IPS-11a (cell line): ENCODE measurements around the gene RAG2.

ENCODE experiments used
- H3K4me3 ChIP-seq: one replicate; pipeline ENCODE4 v1.5.1; 2013; ENCODE audit warnings: low read depth, low read length, control low read depth

Gene RAG2

DNA sequence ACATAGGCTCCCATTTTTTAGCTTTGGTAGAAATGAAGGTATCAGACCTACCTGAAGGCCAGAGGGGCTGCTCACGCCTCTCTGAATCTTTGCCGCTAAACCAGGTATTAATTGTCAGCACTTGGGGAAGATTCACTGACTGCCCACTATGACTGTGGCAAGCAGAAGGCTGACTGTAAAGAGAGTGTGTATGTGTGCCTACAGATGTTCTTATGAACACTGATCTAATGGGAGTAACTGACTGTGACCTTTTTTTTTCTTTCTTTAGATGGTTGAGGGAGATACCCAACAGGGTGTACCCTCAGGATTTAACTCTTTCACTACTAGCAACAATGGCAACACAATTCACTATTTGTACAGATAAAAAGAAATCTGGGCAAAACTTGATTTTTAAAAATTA lies at the start of gene RAG2:
Gene RAG2, minus strand, starts transcription at position 186 of the 400 bp plus-strand sequence. CDS start 4,068 bp downstream, outside the sequence.
- H3K4me3 ChIP-seq: no peak within 1 kb of the TSS

DNA sequence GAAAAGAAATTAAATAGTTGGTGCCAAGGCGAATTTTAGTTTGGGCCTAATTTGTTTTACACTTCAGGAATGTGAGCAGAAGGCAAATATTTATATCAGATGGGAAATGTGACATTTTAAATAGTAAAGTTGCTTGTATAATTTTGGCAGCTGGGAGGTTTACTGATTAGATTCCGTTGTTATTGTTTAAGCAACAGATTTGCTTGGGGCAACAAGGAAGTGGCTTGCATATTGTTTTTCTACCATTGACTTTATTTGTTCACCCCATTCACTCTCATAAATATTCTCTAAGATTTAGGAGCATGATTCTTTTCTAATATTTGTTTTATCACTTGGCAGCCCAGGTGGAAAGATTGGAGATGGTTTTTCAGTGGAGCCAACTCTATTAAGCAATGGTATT lies 40.5 kb upstream of the RAG2 start:
- no peak overlapping the region for H3K4me3 ChIP-seq

DNA sequence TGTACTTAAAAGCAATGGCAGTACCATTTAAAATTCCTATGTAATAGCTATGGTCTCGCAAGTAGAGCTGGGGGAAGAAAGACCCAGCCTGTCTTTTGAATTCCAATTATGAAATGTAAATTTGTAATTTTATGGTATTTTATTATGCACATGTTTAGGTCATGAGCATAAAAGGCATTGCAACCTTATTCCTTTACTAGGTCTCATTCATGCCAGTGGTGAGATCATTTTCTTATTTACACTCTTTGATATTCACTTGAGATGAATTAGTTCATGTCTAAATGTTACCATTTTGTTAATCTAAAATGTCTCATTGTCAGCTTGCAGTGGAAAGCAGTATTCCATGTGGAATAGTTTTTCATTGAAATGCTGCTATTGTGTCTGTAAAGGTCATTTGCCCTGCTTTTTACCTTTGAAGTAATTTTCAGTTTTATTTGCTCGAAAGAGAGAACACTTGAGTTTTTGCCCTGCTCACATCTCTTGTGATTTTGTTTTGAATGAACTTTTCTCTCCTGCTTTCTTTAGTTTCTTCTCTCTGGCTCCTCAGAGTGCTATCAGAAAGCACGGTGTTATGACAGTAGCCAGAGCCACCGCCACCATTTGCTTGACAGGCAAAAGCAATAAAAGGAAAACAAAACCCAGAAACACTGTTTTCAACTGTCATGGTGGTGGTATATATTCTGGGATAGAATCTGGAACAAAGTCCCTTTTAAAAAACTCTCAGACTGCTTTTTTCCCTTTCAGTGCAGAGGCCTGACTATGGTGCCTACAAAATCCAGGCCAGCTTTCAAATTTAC lies 37.2 kb upstream of the RAG2 start:
- no peak overlapping the region for H3K4me3 ChIP-seq

DNA sequence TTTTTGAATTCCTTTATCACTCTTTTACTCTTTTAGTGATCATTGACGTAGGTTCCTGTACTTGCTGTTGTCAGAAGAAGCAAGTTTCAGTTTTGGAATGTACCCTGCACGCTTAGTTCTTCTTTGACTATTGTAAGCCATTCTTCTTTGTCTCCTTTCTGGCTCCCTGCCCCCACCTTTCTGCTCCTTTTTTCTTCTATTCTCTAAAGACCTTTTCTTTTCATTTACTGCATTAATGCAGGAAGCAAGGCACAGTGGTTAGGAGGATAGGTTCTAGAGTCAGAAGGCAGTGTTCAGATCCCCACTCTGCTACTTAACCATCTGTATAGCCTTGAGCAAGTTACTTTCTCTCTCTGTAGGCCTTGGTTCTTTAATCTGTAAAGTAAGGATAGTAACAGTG lies 33.7 kb upstream of the RAG2 start:
- no peak overlapping the region for H3K4me3 ChIP-seq

DNA sequence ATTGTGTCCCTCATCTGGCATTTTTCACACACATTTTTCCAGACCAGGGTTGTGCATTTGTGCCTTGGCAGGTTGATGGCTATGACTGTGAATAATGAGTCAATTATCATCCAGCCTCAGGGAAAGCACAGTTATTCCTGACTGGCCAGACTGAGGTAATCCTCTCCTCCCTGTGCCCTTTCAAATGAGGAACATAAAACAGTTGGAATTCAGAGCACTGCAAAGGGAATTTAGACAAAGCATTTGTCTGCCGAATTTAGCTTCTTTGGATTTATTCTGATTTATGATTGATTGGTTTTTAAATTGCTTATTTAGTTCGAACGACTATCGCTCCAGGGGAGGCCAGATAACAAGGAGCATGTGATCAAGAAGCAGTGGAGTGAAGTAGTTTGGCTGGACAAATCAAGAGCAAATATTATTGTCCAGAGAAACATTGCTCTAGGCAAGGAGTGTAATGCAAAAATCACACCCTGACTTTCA lies 30.8 kb upstream of the RAG2 start:
- H3K4me3 ChIP-seq: no peak overlapping the region

DNA sequence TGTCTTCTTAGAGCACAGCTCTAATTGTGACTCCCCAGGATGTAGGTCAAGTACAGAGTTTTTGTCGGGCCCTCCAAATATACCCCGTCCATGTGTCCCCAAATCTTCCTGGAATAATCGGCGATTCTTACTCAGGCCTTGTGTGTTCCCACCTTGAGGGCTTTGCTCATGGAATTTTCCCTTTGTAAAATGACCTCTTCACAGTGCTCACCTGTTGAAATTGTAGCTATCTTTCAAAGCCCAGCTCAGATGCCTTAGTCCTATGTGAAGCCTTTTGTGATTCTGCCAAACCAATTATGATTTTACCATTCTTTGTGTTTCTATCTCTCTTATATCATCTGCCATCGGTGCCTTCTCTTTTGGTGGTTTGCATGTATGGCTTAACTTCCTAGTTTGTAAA lies 30.1 kb upstream of the RAG2 start:
- no peak overlapping the region for H3K4me3 ChIP-seq

DNA sequence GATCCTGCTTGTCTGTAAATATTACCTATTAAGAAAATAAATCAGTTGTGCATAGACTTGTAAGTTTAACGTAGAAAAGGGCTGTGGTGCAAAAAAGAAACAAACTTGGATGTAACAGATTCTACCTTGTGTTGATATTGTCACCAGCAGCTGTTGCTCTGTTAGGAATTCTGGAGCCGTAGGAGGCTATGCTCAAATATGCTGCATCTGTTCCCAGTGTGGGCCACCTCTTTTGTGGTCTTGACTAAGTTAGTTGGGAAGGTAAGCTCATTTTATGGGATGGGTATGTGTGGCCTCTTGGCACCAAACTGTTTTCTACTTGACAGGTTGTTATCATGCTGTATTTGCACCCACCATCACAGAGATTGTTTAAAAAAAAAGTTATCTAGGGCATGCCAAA lies 29.4 kb upstream of the RAG2 start:
- H3K4me3 ChIP-seq: no peak overlapping the region

DNA sequence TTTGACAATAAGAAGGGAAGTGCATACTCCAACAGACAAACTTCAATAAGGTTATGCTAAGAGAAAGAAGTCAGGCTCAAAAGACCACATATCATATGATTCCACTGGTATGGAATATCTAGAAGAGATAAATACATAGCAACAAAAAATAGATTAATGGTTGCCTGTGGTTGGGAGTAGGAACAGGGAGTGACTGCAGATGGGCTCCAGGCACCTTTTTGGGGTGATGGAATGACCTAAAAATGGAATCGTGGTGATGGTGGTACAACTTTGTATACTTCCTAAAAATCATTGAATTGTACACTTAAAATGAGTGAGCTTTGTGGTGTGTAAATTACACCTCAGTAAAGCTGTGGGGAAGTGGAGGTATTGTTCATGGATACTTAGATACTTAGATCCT lies 29.0 kb upstream of the RAG2 start:
- H3K4me3 ChIP-seq: no peak overlapping the region

DNA sequence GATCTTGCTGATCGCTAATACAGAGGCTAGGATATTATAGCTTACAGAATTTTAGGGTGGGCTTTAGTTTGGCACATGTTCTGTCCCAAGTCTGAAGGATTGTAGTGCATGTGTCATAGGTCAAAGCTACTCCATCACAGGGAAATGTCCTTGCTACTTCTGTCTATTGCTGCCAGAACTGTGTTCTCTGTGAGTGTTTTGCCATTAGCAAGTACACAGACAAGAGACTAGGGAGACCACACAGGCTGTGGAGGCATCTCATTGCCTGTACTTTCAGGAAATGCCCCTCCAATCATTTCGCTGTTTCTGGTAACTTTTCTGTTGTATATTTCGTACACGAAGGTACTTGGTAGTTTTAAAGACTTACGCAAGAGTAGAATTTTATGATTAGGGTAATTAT lies 25.5 kb upstream of the RAG2 start:
- H3K4me3 ChIP-seq: no peak overlapping the region

DNA sequence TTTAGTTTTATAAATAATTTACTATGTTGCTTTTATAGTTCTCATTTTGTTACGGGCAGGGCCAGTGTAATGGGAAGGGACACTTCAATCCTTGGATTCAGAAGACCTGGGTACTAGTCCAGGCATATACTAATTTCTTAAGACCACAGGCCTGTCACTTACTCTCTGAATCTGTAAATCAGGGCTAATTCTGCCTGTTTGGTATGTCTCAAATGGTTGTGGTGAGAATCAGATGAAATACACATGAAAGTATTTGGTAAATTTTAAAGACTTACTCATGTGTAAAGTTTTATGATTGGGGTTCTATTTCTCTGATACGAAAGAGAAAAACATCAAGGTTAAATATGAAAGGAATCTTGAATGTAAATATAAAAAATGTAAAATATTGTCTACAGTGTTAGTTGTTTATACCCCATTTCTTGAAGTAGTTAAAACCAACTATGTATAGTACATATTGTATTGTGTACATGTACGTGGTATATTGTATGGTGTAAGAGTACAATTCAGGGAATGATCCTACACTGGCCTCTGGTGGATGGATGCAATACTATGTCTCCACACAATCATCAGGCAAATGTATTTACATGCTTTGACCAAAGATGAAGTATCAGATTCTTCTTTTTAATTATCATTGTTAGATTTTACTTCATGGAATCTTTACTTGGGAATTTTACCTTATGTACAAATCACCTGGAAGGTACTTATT lies 24.5 kb upstream of the RAG2 start:
- H3K4me3 ChIP-seq: no peak overlapping the region

DNA sequence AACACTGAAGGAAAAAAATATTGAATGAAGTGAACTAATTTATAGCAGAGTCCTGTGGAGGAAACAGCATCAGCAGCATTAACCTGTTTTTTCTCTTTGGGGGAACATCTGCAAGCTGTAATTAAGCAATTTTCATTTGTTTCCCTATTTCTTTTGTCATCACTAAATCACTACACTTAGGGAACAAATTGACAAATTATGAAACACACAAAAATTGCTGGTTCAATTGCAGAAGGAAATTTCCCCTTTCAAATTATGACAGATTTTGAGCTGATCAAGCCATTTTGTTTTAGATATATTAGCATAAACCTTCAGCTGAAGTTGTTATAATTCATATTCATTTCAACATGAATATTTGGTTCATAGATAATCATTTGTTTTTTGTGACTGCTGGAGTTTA lies 22.2 kb upstream of the RAG2 start:
- H3K4me3 ChIP-seq: no peak overlapping the region

DNA sequence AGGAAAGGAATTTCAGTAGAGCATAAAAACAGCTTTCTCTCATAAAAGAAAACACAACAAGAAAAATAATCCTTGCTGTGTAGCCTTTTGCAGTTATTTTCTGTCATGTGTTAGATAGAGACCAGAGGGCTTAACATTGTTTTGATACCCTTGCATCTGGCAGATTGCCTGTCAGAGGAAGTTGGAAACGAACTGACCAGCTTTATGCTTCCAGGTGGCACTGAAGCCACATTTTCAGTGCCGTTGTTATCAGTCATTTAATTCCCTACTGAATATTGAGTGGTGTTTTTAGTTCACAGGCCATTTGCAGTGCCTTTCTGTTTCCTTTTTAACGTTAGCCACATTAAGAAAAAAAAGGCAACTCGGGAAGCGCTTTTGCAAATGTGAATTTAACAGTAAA lies 21.5 kb upstream of the RAG2 start:
- H3K4me3 ChIP-seq: no peak overlapping the region

DNA sequence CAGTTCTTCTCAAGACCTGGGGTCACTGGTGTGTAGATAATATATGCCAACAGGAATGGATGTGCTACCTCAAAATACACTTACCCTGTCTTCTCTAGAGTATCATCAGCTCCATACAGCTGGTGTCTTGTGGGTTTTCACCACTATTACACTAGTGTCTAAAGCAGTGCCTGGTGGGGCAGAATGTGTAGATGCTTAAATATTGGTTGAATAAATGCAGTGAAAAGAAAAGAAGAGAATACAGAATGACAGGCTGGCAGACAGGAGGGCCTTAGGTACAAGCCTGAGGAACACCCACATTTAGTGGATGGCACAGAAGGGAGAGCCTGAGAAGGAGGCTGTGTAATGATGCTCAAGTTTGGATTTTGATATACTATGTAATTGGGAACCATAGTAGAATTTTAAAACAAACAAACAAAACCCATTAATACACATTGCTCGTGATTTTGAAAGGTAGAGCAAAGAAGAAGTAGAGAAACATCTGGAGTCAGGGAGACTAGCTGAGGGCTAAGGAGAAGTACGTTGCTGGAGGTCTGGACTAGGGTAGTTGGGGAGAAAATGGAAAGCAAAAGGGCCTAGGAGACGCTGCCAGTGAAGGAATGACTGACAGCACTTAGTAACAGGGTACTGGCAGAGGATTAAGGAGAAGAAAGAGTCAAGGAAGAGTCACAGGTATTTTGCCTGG lies 20.5 kb upstream of the RAG2 start:
- H3K4me3 ChIP-seq: no peak overlapping the region

DNA sequence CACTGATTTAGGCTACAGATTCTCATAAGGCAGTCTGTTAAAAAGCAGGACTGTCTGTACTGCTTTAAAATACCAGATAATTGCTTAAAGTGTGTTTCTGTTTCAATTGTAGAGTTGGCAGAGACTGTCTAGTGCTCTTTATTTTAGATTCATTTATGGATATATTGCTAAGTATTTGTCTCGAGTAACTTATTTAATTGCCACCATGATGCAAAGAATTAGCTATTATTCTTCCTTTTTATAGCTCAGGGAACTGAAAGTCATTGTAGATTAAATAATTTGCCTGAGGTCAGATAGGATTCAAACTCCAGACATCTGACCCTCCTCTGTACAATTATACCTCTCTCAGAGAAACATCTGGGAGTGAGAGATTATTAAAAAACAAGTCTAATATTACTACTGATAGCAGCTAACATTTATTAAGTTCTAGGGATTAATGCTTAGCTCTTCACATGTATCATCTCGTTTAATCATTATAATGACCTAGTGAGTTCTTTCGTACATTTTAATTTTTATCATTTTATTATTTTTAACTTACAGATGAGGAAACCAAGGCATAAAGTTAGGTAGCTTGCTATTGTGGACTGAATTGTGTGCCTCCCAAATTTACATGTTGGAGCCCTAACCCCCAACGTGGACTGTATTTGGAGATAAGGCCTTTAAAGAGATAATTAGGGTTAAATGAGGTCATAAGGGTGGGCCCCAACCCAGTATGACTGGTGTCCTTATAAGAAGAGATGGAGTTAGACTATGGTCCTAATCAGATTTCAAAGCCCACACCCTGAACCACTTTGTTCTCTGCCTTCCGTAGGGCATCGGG lies 19.7 kb upstream of the RAG2 start:
- no peak overlapping the region for H3K4me3 ChIP-seq

DNA sequence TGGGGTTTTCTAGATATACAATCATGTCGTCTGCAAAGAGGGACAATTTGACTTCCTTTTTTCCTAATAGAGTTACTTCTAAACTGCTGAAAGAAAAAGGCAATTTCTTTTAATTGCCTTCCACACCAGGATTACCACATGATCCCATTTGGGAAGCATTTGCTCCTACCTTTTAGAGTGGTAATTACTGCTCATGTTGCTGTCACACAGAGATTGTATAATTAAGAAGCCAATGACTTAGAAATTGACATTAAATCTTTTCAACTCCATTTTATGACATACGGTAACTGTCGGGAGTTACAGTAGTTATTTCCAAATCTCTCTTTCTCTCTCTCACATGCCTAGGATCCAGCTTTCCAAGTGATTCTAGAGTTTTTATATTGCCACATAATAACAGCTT lies 17.8 kb upstream of the RAG2 start:
- no peak overlapping the region for H3K4me3 ChIP-seq

DNA sequence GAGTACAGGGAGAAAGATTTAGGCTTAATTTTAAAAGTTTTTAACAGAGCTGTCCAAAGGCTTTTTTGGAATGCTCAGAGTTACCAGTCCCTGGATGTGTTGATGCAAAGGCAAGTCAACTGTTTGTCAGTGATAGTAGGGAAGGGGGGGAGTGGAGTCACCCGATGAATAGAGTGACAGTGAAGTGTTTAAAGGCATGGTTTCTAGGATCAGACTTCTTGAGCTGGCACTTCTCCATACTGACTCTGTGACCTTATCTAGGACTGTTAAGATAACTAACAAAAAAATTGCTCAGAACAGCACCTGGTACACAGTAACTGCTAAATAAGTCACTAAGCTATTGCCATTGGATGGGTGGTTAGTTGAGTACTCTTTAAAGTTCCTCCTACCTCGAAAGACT lies 11.3 kb upstream of the RAG2 start:
- no peak overlapping the region for H3K4me3 ChIP-seq

DNA sequence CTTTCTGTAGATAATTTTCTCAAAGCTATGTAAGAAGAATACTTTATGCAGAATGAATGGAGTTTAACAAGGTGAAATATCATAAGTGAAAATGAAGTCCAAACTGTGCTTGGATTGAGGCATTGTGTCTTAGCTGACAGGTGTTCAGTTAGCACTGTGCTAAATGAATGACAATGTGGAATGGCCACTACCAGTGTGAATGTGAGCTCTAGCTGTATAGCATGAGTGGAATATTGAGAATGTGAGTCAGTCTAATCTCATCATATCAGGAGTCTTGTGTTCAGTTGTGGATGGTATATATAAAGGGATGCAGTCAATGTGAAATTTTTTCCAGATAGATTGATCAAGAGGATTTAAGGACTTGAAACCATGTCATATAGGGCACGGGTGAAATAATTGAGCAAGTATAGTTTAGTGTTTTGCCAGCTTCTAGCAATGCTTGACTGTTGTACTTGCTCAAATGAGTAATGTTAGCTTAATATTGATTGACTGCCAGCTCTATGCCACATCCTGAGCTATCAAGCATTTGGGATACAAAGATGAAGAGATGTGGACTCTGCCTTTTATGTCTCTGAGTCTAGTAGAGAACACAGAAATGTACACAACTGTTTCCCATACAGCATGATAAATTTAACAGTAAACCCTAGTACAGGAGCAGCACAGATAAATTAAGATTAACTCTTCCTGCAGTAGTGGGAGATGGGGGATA lies 10.6 kb upstream of the RAG2 start:
- H3K4me3 ChIP-seq: no peak overlapping the region

DNA sequence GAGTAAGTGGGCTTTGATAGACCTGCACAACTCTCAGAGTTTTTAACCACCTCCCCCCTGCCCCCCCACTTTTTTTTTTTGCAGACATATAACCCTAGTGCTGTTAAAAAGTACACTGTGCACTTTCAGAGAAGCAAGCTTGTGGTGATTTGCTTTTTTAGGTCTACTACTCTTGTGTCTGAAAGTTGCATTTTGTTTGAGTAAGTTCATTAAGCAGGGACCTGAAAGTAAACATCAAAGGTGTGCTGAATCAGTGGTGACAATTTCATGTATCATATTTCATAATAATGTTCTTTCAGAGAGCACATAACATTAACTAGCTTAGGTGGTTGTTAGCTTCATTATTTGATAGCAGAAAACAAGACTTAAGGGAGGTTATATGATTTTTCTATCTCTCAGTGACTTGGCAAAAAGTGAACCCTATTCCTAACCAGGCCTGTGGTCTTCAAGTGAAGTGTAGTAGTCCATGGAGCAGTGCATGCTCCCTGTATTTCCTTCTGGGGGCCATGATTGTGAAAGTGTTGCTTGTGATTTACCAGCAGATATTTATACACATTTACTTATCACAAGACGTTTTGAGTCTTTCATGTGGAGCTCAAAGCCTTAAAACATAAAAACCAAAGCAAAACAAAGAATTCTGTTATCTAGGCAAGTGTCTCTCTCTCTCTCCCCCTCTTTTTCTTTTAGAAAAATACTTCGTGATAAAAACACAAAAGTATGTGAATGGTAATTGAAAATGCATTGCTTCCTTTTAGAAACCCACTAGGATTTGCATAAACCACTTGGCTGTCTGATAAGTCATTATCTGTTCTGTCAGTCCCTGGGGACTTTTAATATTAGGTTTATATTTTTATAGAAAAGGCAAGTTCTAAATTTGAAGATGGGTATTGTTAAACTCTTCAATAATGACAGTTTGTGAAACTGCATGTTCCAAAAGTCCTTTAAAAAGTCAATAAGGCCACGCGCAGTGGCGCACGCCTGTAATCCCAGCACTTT lies 7.5 kb upstream of the RAG2 start:
- H3K4me3 ChIP-seq: no peak overlapping the region

DNA sequence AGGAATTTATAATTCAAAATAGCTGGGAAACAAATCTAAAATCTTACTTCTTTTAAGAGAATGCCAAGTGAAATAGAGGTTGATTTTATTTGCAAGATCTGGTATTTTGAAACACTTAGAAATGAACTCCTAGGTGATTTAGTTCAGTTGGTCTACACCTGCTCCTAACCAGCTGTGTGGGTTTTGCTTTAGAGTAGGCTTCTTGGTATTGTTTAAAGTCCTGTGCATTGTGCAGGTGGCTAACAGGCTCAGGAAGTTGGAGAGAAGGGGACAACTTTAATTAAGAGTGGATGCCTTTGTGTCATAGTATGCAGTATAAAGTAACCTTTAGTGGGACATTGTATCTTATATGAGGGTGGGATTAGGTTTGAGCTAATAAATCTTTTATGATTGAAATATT lies 4.1 kb upstream of the RAG2 start:
- no peak overlapping the region for H3K4me3 ChIP-seq
